A172 (cell line): ENCODE results near the gene NOL3. TPM values are rescaled to one million over a fixed set of nuclear protein-coding genes. Genes with fewer than 3 reads are reported as not detected.
A peak's percentile ranks its signal among the peaks of the same experiment; 100 is the strongest.

Experiments
- DNase-seq: peaks from one replicate; pipeline ENCODE4 v3.0.0-alpha.2; 2015; ENCODE audit warnings: low spot score
- total RNA-seq: library from RNA; depleted of rRNA; stranded (reverse); fragments of >200 nt; shearing (Covaris generic); gene quantifications from 2 replicates; pipeline ENCODE4 v1.2.3, GENCODE V29; 2014

NOL3 gene
- total RNA-seq, 1 experiment from 2014 or later, result 11.2 TPM

GRCh38 chr16:67190041-67190440 is 19.7 kb downstream of the NOL3 start, which contains the start of gene EXOC3L1:
Gene EXOC3L1 (minus strand): TSS chr16:67190136. CDS start chr16:67189676, 460 bp downstream.
- DNase-seq, result no peak

- DNase-seq, result no peak
Measured at GRCh38 chr16:67190448-67191399, 20.4 kb downstream of the NOL3 start.

GRCh38 chr16:67191411-67191994 is 21.2 kb downstream of the NOL3 start:
- no peak for DNase-seq

- peak; percentile 85 for DNase-seq
Measured at GRCh38 chr16:67191995-67192681, 21.8 kb downstream of the NOL3 start, which contains the start of gene E2F4. Gene E2F4 (plus strand): TSS chr16:67192155. CDS start chr16:67192228, 73 bp downstream.

GRCh38 chr16:67192781-67193361 is 22.5 kb downstream of the NOL3 start:
- DNase-seq, result no peak

- DNase-seq, result no peak
Measured at GRCh38 chr16:67193536-67193935, 23.2 kb downstream of the NOL3 start.

- DNase-seq, result no peak
Measured at GRCh38 chr16:67194260-67194659, 23.9 kb downstream of the NOL3 start.

- DNase-seq, result no peak
Measured at GRCh38 chr16:67195676-67196075, 25.3 kb downstream of the NOL3 start.

- no peak for DNase-seq
Measured at GRCh38 chr16:67196881-67197280, 26.5 kb downstream of the NOL3 start.

GRCh38 chr16:67197704-67198103 is 27.4 kb downstream of the NOL3 start:
- DNase-seq, result no peak

- peak; percentile 35 for DNase-seq
Measured at GRCh38 chr16:67198238-67198734, 27.9 kb downstream of the NOL3 start.

- no peak for DNase-seq
Measured at GRCh38 chr16:67199011-67199807, 28.9 kb downstream of the NOL3 start, which contains the start of gene ELMO3. Gene ELMO3 (plus strand): TSS chr16:67199131. CDS start chr16:67199327, 196 bp downstream.

GRCh38 chr16:67199808-67200198 is 29.5 kb downstream of the NOL3 start:
- DNase-seq, result no peak

GRCh38 chr16:67200491-67200890 is 30.2 kb downstream of the NOL3 start:
- no peak for DNase-seq

- DNase-seq, result no peak
Measured at GRCh38 chr16:67201411-67202345, 31.3 kb downstream of the NOL3 start.

- DNase-seq, result no peak
Measured at GRCh38 chr16:67202426-67202825, 32.1 kb downstream of the NOL3 start.

- DNase-seq, result no peak
Measured at GRCh38 chr16:67202956-67203493, 32.7 kb downstream of the NOL3 start.

GRCh38 chr16:67204076-67204475 is 33.7 kb downstream of the NOL3 start:
- DNase-seq, result no peak

- no peak for DNase-seq
Measured at GRCh38 chr16:67206129-67206837, 35.9 kb downstream of the NOL3 start.
